Panc1 (cell line): Measurements from ENCODE around the gene KRT36.
A peak's percentile ranks its signal among the peaks of the same experiment; 100 is the strongest.

Experiments used
- CTCF ChIP-seq: fragments of 450-650 bp; IDR thresholded peaks from 2 replicates; pipeline ENCODE4 v1.5.1; 2017; ENCODE audit warnings: mild to moderate bottlenecking
- SIN3A ChIP-seq: IDR thresholded peaks from 2 replicates; pipeline ENCODE4 v1.6.1; 2012; ENCODE audit warnings: low read depth, mild to moderate bottlenecking, low read length, moderate library complexity, borderline replicate concordance; ENCODE audit not compliant: insufficient read depth

GRCh38 chr17:41527063-41528023 is 37.6 kb upstream of the KRT36 start:
- no peak for TF ChIP-seq CTCF
- 0 out of 2 replicates have a peak, but pooled peaks have one; percentile 75 for TF ChIP-seq SIN3A
